AG10803 (cell line): ENCODE data around the gene KDM1A.
A peak's percentile ranks its signal among the peaks of the same experiment; 100 is the strongest.

Experiments
- DNase-seq: peaks from one replicate; pipeline ENCODE4 v3.0.0; 2010; ENCODE audit warnings: low read depth
- H3K4me3 ChIP-seq: 2 replicates; pipeline ENCODE4 v1.5.1; 2011; ENCODE audit warnings: mild to moderate bottlenecking, low read length, control low read depth
- CTCF ChIP-seq: conservative IDR thresholded peaks from 2 replicates; pipeline ENCODE4 v1.5.1; 2011; ENCODE audit warnings: mild to moderate bottlenecking, low read length, control low read depth, inconsistent platforms

Gene KDM1A

DNA sequence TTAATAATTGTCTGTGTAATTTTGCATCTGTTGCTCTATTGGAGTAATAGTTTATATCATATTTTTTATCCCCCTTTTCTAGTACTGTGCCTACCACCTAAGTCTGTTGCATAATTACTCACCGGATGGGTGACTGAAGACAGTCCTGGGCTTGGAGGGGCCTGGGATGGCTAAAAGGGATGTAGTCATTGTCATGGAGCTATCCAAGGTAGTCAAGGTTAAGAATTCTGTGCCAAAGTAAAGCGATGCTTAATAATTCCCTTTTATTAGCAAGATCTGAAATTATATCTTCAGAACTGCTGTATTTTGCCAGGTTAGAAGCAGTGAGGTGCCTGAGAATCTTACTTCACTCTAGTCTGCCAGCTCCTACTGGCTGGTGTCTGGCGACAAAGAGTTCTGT is 61.6 kb downstream of the KDM1A start:
- TF ChIP-seq CTCF: no peak
- H3K4me3 ChIP-seq: no peak overlapping the region
- DNase-seq: no peak

GRCh38 chr1:23081376-23081775 is 62.1 kb downstream of the KDM1A start:
- TF ChIP-seq CTCF: peak; percentile 25; the same call in 1 of the 2 replicates
- no peak overlapping the region for H3K4me3 ChIP-seq
- DNase-seq: no peak

- no peak for TF ChIP-seq CTCF
Measured at GRCh38 chr1:23083714-23084480, 64.6 kb downstream of the KDM1A start.

DNA sequence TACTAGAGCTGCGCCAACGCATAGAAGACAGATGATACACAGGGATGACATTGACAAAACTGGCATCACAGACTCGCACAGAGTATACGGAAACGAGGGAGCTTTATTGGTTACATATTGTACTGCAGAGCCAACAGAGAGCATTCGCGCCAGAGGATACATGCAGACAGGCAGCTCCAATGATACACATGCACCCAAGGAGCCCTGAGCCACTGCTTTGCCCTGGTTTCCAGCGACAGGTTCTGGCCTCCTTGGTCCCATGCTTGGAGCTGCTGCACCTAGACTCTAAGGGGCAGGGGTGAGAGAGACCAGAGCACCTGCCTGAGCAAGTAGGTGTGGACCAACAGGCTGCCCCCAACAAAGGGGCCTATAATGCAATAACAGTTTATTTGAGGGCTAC is 65.6 kb downstream of the KDM1A start:
- no peak overlapping the region for H3K4me3 ChIP-seq
- no peak for TF ChIP-seq CTCF
- DNase-seq: no peak

More at GRCh38 chr1:23083714-23084480, 64.6 kb downstream of the KDM1A start:
- H3K4me3 ChIP-seq: no peak overlapping the region
- DNase-seq: no peak

DNA sequence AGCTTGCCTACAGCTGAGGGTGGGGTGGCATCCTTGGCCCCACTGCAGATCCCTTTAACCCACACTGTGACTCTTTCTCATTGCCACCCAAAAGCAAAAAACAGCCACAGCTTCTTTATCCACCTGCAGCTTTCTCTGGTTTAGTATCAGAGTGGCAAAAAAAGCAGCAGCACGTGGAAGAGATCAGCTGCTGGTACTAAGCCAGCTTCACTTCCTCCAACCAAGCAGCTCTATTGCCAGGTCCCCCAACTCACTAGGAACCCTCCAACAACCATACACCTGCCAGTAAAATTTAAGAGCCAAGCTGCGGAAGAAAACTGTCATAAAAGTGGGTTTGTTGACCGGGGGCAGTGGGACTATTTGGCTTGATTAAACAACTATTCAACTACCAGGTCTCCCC is 66.4 kb downstream of the KDM1A start:
- no peak for TF ChIP-seq CTCF
- DNase-seq: no peak

DNA sequence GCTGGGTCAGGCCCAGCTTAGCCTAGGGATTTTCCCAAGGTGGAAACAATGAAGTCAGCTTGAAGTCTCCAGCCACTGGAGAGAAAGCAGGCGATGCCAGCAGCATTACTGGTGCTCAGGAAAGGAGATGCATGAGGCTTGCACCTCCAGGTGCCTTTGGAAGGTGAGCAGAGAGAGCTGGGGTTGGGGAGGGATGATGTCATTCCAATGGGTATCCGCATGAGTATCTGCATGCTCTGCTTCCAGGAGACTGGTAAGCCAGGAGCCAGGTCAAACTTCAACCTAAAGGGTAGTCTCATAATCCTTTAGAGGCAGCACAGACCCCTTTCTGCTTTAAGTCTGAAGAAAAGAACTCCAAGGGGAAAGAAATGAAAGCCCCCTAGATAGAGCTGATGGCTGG is 68.8 kb downstream of the KDM1A start:
- no peak for TF ChIP-seq CTCF
- no peak for DNase-seq
- H3K4me3 ChIP-seq: no peak overlapping the region

More for the DNA sequence above, 66.4 kb downstream of the KDM1A start:
- no peak overlapping the region for H3K4me3 ChIP-seq

DNA sequence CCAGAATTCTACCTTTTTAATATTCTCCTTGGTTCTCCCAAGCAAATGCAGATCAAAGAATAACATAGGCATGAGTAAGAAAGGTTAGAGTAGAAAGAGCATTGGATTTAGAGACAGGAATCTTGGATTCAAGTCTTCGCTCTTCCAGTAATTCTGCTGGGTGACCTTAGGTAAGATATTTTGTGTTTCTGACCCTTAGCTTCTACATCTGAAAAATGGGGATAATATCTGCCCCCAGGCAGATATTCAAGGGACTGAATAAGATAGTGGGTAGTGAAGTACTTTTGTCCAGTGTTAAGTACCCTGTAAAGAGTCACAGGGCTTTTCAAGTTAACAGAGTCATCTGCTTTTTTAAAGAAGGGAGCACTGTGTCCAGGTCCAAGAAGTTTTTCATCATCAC is 70.8 kb downstream of the KDM1A start:
- DNase-seq: no peak
- no peak for TF ChIP-seq CTCF
- H3K4me3 ChIP-seq: no peak overlapping the region
